AG08396 (cell line): ENCODE measurements around the gene FRY.

Experiments used
- DNase-seq: peaks from one replicate; pipeline ENCODE4 v3.0.0; 2012; ENCODE audit warnings: low spot score, mixed read lengths

The FRY gene

DNA sequence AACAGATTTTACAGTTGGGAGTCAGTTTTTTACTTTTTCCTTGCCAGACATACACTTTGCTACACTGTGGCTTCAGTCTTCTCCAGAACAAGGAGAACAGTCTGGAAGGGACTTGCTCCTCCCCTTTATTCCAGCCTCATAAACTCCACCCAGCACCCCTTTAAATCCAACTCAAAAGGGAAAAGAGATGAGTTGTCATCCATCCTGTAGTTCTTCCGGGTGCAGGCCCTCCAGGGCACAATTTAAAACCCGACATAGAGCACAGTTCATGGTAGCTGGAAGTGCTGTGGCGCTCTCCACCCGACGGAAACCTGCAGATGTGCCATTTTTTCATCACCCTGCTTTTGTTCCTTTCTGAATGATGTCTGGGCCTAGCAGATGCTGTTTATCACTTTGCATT lies 184.7 kb downstream of the FRY start:
- DNase-seq: no peak

DNA sequence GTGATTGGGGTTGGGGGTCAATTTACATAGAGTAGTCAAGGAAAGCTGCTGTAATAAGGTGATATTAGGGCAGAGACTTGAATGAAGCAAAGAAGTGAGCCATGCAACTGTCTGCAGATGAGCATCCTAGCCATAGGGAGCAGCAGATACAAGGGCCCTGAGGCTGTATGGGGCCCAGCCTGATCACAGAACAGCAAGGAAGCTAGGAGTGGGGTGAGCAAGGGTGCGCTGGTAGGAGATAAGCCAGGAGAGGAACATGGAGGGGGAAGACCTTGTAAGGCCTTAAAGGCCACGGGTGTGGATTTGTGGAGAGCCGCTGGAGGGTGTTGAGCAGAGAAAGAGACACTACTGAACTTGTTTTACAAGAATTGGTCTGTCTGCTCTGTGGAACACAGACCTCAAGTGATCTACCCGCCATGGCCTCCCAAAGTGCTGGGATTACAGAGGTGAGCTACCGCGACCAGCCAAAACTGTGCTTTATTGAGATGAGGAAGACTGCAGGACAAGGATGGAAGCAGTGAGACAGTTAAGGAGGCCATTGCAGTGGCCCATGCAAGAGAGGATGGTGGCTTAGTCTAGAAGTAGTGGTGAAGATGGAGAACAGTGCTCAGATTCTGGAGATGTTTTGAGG lies 190.6 kb downstream of the FRY start:
- DNase-seq: no peak

DNA sequence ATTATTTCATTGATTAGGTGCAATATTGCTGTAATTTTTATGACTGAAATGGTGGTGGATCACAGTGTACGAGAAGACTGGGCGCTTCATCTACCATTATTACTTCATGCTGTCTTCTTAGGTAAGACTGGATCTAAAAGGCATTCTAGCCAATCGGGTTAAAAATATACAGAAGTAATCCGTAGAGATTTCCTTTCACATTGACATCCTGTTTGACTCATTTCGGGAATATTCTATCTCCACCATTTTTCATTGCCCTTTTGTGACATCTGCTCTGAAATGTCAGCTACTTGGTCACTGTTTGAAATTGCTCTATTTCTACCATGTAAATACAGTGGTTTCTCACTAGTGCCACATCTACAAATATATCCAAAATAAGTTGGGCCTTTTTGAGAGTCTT lies 193.3 kb downstream of the FRY start:
- no peak for DNase-seq

DNA sequence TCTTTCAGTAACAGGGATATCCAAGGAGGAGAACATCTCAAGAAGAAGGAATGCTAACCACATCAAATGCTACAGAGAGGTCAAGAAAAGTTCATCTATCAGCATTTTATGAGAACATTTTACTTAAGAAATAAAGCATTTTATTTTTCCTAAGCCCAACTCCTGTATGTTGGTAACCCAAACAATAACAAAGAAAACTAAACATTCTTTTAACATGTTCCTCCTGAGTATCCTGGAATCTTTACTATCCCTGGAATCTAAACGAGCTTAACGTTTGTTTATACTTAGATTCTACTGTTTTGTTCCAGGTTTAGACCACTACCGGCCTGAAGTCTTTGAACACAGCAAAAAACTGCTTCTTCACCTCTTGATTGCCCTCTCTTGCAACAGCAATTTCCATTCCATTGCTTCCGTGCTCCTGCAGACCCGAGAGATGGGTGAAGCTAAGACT lies 193.9 kb downstream of the FRY start:
- peak; percentile 39 for DNase-seq

DNA sequence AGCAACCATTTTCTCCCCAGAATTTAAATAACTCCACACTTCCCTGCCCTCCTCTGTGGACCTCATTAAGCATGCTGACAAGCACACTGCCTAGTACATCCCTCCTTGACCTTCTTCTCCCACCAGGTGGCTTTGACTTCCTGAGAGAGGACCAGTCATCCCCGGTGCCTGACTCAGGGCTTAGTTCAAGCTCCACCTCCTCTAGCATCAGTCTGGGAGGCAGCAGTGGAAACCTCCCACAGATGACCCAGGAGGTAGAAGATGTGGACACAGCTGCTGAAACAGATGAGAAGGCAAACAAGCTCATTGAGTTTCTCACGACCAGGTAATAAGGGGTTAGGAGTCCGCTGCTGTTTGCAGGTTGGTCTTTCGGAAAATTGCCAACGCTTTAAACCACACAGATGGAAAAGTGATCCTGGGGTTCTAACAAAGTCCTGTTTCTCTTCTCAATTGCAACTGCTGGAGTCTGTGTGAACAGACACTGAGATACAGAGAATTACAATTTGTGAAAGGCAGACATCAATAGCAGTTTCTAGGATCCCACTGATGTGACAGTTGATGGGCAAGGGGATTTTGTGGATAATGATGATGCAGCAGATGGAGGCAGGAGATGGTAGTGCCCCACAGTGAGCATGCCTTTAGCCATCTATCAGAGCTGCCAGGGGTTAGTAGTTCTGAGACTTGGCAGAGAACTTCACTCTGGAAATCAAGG lies 196.9 kb downstream of the FRY start:
- no peak for DNase-seq

DNA sequence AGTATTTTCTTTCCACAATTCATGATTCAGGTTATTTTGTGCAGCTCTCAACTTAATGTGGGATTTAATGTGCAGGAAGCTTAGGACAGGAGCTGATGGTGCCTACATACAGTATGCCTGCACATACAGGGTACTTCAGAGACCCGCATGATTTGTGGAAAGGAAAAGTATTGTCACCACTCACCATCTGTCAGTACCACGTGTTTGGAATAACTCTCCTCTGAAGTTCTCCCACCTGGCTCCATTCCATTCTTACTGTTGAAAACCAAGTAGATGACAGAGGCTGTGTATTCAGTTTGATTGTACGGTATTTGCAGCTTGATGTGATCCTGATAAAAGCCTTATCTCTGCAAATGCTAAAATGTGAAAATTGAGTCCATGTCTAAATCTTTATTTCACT lies 197.9 kb downstream of the FRY start:
- DNase-seq: no peak

DNA sequence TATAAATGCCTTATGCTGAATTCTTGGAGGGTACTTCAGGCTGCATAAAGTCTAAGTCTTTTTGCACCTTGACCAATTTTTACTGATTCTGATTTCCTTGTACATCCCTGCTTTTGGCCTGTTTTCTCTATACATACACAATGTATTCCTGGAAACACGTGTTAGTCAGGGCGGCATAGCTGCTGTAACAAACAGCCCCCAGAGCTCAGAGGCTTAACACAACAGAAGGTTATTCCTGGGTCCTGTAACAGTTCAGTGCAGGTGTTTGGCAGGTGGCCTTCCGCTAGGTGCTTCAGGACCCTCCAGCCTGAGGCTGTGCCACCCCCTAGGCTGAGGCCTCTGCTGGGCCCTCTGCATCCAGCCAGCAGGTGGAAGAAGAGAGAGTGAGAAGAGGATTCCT lies 200.7 kb downstream of the FRY start:
- no peak for DNase-seq

DNA sequence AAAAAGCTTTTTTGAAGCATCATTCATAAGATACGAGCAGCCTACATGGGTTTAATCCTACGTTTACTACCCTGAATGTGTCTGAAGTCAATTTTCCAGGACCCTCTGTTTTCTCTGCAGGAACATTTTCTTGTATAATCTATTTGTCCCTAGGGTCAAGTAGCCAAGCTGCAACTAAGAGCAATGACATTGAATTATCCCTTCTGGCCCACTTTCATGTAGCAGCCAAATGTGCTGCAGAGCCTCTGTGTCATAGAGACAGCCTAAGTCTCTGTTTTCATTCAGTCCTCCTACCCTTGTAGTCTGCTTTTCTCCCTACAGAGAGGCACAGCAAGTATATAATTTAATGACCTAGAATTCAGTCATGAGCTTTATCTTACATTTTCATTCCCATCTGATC lies 201.5 kb downstream of the FRY start:
- DNase-seq: no peak

DNA sequence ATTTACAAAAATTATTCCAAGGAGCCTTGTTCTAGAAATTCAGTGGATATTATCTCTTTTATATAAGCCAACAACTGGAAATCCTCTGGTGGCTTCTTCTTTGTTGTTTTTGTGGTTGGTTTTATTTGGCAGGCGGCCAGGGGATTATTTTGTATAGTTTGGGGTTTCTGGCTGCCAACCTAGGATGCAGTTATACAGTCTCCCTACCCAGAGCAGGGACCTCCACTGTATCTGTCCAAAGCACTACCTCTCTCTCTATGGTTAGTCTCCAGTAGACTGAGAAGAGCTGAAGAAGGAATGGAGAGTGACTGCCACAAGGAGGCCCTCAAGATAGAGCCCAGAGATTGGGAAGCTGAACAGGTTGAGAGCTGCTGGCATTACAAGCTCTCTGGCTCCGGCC lies 203.3 kb downstream of the FRY start:
- DNase-seq: no peak

DNA sequence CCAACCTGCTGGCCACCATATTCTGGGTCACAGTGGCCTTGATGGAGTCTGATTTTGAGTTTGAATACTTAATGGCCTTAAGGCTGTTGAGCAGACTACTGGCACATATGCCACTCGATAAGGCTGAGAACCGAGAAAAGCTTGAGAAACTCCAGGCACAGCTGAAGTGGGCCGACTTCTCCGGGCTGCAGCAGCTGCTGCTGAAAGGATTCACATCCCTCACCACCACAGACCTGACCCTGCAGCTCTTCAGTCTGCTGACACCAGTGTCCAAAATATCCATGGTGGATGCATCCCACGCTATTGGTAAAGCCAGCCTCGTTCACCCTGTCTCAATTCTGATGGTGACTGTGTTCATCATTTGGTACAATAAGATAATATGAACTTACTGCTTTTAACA lies 206.1 kb downstream of the FRY start:
- DNase-seq: no peak

DNA sequence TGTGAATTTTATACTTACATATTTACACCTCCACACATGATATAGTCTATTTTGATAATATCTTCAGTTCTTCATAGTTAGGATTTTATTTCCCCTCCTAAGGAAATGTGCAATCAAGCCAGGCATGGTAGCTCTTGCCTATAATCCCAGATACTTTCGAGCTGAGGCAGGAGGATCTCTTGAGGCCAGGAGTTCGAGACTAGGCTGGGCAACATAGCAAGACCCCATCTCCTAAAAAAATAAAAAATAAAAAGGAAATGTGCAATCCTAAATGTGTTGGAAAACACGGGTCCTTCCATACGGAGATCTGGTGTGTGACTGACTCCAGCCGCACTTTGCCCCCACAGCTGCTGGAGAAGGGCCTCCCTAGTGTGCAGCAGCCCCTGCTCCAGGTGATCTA lies 212.1 kb downstream of the FRY start:
- DNase-seq: no peak

DNA sequence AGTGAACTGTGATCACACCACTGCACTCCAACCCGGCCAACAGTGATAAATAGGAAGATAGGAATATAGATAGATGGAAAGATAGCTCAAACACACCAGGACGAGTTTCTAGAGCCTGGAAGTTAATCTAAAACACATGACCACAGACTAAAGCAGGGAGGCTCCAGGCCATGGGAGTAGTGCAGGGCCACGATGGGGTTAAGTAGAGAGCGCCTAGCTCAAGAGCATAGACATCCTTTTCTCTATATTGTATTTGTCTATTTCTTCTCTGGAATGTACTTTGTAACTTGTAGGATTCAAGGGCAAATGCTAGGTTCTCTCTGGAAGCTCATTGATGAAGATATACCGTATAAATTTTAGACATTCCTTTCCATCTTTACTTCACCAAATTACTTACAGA lies 214.0 kb downstream of the FRY start:
- no peak for DNase-seq

DNA sequence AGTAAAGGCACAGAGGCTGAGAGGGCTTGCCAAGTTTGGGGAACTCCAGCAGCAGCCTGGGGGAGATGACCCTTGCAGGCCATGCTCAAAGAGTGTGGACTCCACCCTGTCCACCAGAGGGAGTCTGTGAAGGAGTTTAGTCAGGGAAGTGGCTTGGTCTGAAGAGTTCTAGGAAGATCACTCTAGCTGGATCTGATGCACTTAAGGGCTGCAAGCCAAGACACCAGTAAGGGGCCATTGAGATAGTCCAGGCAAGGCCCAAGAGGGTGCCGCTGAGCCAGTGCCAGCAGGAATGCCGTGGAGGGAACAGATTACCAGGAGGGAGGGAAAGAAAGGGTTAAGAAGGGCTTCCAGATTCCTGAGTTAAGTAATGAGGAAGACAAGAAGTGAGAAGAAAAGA lies 214.9 kb downstream of the FRY start:
- DNase-seq: peak; percentile 66

DNA sequence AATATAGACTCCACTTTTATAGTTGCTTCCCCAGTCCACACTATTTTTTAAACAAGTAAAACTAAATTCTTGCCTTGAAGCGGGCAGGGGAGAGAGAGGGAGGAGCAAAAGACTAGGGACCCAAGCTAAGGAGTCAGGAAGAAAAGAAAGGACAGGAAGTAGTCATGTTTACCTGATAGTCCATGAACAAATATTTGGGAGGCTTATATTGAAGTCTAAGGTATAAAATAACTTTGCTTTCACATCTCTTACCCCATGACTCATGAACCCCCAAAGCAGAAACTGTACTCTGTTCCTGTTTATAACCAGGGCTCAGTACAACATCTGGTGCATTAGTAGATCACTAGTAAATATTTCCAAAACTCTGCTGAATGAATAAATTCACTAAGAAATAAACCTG lies 216.3 kb downstream of the FRY start:
- DNase-seq: no peak

DNA sequence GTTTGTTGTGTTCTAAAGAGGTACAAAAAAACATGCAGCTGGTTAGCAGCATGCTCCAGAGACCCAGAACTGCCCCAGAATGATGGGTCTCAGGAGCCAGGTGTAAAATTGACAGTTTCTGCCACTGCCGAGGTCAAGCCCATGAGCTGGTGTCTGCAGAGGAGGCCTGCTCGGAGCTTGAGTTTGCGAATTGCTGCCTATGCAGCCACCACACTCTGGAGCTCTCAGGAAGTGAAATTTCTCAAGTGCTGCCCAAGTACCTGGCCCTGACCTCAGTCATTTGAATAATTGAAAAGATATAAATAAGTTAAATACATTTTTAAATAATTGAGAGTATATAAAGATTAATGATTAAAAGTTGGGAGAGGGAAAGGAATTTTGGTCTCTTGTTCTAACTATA lies 217.2 kb downstream of the FRY start:
- DNase-seq: no peak

DNA sequence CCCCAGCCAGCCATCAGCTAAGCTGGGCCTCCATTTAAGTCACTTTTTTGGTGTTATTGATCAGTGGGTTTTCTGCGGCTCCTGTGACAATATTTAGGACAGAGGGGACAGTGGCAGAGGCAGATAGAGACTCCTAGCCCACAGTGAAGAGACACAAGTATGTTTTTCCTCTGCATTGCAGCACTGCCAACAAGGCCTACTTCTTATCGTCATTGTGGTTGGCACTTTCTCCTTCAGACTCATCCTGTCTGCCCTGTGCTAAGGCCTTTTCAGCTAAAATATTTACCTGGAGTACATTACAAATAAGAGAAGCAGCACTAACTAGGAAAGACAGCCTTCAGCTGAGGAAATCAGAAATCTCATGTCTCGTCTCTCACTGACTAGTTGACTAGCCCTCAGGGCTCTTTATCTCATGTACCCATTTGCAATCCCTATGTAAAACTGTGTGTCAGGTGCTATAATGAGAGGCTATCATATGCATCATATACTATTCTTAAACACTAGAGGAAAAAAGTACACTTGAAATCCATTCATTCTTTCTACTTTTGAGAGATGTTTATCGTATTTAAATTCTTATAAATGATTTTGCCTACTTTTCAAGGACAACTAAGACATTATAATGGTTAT lies 221.4 kb downstream of the FRY start:
- no peak for DNase-seq

DNA sequence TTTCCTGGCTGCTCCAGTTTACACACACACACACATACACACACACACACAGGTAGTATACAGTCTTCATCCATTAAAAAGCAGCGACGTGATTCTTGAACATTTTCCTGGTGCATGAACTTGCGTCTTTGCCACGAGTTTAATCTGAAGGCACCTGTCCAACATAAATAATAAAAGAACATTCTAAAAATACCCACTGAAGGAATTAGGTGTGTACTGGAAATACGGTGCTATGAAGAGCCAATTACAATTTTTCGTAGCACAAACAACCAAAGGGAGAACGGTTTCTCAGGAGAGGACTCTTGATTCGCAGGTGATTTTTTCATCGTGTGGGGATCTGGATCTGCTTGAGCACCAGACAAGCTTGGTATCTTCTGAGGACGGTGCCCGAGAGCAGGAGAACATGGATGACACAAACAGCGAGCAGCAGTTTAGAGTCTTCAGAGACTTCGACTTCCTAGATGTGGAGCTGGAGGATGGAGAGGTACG lies 222.4 kb downstream of the FRY start:
- DNase-seq: no peak

DNA sequence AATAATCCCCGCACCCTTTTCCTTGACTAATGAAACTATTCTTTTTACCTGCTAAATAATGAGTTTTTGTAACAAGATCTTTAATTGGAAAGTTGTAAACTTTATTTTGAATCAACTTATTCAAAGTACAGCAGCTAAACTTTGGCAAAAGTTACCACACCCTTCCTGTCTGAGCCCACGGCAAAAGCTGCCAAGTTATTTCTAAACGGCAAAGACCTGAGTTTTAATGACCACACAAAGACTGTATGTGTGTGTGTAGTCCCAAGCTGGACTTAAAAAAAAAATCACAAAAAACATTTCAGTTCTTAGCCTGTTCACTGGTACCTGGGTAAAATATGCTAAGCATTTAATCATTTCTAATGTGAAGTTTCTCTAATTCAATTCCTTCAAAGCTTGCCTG lies 222.8 kb downstream of the FRY start:
- no peak for DNase-seq

DNA sequence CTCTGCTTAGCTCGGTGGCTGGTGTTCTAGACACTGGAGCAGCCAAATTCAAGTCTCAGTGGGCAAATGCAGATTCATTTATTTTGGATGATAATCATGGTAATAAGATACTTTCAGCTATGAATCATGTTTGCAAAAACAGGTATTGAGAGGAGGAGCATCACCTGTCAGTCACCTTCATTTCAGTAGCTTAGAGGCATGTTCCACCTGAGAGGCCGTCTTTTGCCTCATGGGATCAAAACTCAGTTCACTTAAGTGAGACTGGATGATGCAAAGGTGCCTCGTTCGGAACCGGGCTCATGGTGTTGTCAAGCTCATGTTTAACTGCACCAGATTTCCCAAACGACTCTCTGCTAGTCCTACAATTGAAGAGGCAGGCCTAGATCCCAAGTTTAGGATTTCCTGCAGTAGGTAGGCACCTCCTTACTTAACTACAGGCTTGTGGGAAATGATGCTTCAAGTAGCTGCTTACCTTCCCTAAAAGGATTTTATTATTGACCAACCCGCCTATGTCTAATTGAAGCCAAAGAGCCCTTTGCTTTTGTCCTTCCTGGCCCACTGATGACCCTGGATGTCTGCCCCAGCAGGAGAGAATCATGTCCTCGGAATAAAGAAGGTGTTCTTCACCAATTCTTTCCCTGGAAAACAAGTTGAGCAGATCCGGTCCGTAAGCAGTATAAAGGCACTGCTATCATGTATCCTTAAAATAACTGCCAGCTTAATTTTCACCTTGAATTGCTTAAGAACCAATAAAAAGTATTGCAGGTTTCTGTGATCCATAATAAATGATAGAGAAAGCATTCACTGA lies 223.5 kb downstream of the FRY start:
- DNase-seq: no peak

DNA sequence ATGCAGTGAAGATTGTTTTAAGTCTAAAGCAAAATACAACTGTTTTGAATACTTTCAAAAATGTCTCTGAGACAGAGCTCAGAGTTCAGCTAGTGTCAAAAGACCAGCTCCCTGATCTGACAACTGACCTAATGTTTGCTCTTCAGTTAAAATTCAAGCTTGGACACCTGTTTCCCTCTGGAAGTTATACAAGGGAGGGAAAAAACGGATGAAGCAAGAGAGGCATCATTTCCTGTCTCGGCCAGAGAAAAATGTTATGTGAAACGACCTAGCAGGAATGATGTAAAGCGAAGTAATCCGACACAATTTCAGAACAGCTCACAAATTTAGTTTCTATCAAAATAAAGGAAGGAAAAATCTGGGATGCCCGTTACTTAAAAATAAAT lies 224.1 kb downstream of the FRY start:
- DNase-seq: no peak

DNA sequence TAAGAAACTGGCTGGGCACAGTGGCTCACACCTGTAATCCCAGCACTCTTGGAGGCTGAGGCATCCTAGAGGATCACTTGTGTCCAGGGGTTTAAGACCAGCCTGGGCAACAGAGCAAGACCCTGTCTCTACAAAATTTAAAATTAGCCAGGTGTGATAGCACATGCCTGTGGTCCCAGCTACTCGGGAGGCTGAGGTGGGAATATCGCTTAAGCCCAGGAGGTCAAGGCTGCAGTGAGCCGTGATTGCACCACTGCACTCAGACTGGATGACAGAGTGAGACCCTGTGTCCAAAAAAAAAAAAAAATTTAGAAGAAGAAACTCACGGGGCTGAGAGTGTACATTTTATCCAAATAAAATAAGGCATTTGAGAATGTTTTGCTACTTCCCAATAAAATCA lies 224.7 kb downstream of the FRY start:
- no peak for DNase-seq

DNA sequence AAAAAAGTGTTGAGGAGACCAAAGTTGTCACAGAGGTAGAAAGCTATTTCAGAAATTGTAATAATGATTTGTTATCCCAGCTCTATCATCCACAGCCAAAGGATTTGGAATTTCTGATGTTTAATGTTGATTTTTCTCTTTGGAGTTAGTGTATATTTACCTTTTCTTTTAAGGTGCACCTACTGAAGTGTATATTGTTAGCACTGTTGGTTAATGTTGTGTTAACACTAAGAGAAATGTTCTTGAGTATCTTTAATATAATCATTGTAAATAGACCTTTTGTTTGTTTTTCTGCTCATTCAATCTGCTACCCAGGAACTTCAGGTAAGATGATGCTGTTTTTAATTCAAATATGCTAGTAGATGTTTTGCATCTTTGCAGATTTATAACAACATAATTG lies 226.1 kb downstream of the FRY start:
- DNase-seq: no peak

DNA sequence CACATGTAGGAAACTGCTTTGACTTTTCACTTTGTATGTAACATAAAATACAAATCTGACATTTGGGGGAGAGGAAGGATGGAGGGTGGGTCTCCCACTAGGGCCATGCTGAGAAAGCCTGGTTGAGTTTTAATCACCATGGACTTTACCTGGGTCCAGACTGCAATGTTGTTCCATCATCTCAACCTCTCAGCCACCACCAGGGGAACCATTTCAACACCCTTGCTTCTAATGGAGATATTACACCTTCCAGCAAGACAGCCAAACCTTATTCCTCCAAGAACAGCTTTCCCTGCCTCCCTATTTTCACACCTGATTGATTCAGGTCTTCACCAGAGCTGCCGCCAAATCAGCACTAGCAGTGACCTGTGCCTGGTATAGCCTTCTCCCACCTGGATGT lies 227.5 kb downstream of the FRY start:
- no peak for DNase-seq
